Purkinje cell (primary cell): Measurements from ENCODE around the gene NPTXR. TPM values are rescaled to one million over a fixed set of nuclear protein-coding genes. Genes with fewer than 3 reads are reported as not detected.

Experiments
- polyA plus RNA-seq: library from polyadenylated mRNA; unstranded; fragments of >200 nt; fragmentation: Nextera tagmentation; gene quantifications from 2 replicates; pipeline ENCODE4 v1.2.1, GENCODE V29; 2014

NPTXR gene
- polyA plus RNA-seq: 6.8 and 9.8 TPM in 2 replicates

DNA sequence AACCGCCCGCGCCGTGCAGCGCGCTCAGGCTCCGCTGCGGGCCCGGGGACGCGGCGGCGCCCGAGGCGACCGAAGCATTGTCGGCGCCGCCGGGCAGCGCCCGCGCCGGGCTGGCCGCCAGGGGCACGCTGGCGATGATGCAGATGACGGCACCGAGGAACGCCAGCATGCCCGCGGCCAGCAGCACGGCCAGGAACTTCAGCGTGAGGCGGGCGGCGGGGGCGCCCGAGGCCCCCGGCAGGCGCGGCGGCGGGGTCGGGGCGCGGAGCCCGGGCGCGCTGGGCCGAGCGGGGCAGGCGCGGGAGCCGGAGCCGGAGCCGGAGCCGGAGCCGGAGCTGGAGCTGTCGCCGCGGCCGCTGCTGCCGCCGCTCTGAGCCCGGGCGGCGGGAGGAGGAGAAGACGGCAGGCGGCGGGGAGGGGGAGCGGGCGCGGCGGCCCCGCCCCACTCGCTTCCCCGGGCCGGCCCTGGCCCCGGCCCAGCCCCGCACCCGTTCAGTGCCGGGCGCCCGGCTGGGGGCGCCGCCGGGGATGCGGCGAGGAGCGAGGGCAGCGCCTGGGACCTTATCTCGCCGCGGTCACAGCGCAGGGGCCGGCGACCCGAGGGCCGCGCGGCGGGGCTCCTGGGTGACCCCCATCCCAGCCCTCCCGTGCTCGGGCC lies at the start of gene NPTXR:
TSS of gene NPTXR (minus strand) at position 372 of the 658 bp plus-strand sequence.

DNA sequence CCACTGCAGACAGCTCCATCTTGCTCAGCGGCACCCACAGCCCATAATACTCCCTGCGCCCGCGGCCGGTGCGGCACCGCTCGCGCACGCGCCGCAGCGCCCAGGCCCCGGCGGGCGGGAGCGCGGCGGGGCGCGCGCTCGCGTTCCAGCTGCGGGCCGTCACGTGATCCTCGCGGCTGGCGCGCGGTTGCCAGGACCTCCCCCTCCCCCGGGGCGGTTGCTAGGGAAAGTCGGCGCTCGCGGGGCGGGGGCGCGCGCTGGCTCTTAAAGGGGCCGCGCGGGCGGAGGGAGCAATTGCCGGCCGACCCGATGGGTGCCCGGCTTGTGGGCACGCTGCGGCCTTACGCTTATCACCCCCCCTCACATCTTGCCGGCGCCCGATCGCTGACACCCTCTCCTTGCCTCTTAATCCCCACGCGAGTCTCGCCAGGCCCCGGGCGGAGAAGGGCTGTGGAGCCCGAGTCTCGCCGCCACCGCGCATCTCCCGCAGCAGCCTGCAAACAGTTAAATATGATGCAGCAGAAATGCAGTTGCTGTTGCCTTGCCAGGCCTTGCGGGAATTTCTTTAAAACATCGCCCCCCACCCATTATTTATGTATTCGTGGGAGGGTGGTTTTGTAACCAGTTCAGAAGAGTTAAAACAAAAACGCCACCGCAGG lies 28.5 kb upstream of the NPTXR start, which contains the start of gene CBX6:
TSS of gene CBX6 (minus strand) at position 45 of the 659 bp plus-strand sequence. CDS start at position 19, 26 bp downstream.

GRCh38 chr22:38793721-38794466 lies 49.9 kb downstream of the NPTXR start, which contains the start of gene DNAL4:
DNAL4 (minus strand) TSS chr22:38794143; CDS start chr22:38782731, 11,412 bp downstream.

Other genes with a start within 250 kb of the NPTXR start
- gene FAM227A, start 187.6 kb downstream of the NPTXR start, polyA plus RNA-seq: 0.07 and 0.93 TPM in 2 replicates
- gene CBY1, start 187.4 kb downstream of the NPTXR start, polyA plus RNA-seq: 25.2 and 30.7 TPM in 2 replicates
- 90.9 and 96.0 TPM in 2 replicates for gene TOMM22, start 162.1 kb downstream of the NPTXR start, polyA plus RNA-seq
- 2.6 and 6.2 TPM in 2 replicates for gene JOSD1, start 143.1 kb downstream of the NPTXR start, polyA plus RNA-seq
- 0.63 and 1.3 TPM in 2 replicates for gene GTPBP1, start 138.1 kb downstream of the NPTXR start, polyA plus RNA-seq
- gene SUN2, start 88.0 kb downstream of the NPTXR start, polyA plus RNA-seq: 0.22 and 0.24 TPM in 2 replicates
- gene DNAL4, start 49.9 kb downstream of the NPTXR start, polyA plus RNA-seq: 5.3 and 6.1 TPM in 2 replicates
- gene CBX6, start 28.2 kb upstream of the NPTXR start, polyA plus RNA-seq: 1.7 and 7.9 TPM in 2 replicates
- gene APOBEC3A, start 113.6 kb upstream of the NPTXR start, polyA plus RNA-seq: not detected in 2 replicates
- gene APOBEC3B, start 138.3 kb upstream of the NPTXR start, polyA plus RNA-seq: not detected in 2 replicates
- not detected in 2 replicates for gene APOBEC3C, start 170.2 kb upstream of the NPTXR start, polyA plus RNA-seq
- gene APOBEC3D, start 177.1 kb upstream of the NPTXR start, polyA plus RNA-seq: not detected in 2 replicates
- gene APOBEC3F, start 196.8 kb upstream of the NPTXR start, polyA plus RNA-seq: not detected in 2 replicates
- gene APOBEC3G, start 233.2 kb upstream of the NPTXR start, polyA plus RNA-seq: not detected in 2 replicates